Stimulated activated CD4-positive, alpha-beta T cell treated with anti-CD3 and anti-CD28 coated beads, Interleukin-12 subunit alpha, Interleukin-12 subunit beta, amount 100 ng/mL, for 4 hours (primary cell): ENCODE measurements around the gene NUTM1.
"Not testable (repeated sequence)": the region's sequence is repeated elsewhere in the genome, so short reads cannot be mapped to it uniquely, and the experiment has no call there.

Source experiments
- DNase-seq: peaks from one replicate; pipeline ENCODE4 v3.0.0-alpha.2; 2020

The NUTM1 gene

DNA sequence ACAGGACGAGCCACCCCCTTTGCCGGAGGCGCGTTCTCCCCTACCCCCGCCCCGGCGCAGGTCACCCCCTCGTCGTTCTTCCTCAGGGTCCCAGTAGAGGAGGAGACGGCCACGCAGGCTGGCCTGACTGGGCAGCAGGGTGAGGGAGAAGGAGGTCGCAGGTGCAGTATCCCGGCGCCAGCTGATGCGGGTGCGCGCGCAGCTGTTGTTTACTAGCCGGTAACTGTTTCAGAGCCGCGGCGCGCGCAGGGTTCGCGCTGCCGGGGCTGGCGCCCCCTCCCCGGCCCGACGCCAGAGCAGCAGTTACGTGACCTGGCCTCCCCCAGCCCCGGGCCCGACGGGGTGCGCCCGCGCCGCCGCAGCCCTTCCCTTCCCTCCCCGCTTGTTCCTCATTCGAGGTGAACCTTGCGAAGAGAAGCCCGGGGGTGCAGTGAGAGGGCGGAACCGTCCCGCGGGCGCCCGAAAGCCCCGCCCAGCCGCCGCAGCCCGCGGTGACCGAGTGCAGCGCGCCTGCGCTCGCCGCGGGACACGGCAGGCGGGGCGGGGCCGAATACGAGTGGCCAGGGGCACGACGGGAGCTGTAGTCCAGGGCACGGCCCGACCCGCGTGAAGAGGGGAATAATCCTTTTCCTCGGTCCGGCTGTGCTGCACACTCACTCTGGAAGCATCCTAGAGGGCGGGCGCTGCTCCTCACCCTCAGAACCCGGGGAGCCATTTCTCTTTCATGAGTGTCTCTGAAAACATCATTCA, 5.4 kb upstream of the NUTM1 start, which contains the start of gene SLC12A6:
TSS of gene SLC12A6 (minus strand) at position 225 of the 750 bp plus-strand sequence. CDS start 1,101 bp downstream, outside the sequence.
- peak; percentile 90 for DNase-seq

DNA sequence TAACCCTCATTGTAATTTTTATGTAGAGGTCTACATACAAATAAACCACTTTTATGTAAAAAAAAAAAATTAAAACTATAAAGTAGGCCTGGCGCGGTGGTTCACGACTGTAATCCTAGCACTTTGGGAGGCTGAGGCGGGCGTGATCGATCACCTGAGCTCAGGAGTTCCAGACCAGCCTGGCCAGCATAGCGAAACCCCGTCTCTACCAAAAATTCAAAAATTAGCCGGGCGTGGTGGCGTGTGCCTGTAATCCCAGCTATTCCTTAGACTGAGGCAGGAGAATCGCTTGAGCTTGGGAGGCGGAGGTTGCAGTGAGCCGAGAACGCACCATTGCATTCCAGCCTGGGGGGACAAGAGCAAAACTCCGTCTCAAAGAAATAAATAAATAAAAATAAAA, 4.8 kb upstream of the NUTM1 start:
- no peak for DNase-seq

DNA sequence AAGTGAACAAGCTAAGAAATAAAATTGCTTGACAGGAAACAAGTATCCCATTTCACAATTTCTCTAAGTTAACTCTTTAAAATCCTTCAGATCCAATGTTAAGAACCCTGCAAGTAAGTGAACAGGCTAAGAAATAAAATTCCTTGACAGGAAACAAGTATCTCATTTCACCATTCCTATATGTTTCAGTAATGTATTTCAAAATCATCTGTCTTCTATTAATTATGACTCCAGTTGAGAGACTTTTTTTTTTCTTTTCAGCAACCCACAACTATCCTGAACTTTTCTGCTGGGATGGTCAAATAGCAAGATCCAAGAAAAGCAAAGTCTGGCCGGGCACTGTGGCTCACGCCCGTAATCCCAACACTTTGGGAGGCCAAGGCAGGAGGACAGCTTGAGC, 3.2 kb upstream of the NUTM1 start:
- DNase-seq, result no peak

DNA sequence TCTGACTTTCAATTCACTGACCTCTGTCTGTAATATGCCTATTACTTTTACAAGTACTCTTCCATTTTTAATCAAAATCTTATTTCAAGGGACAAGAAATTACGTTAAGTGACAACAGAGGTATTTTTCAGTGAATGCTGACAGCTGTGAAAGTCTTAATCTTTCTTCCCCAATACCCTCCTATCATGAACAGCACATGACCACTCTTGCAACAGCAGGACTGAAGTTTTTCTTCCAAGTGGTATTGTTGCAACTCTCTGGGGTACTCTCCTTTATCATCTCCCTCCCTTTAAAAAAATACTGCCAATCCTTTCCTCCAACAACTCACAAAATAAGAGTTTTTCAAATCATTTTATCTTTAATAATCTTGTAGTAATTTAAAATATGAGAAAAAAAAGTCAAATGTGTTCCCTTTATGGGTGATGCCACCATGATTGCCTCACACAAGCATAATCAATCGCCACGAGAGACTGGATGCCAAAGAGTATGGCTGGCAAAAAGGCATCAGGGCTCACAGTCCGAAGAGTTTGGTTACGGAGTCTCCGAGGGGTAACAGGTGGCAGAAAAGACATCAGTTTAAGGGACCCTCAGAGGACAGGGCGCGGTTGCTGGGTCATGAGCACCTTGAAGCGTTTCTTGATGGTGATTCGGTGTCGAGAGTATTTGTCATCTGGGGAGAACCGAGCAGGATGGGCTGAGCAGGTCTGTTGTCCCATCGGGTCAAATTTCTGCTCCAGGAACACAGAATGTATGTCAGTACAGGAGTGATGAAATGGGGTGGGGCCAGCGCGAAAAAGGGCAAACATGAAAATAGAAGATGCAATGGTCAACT, 1.5 kb upstream of the NUTM1 start:
- DNase-seq, result no peak

DNA sequence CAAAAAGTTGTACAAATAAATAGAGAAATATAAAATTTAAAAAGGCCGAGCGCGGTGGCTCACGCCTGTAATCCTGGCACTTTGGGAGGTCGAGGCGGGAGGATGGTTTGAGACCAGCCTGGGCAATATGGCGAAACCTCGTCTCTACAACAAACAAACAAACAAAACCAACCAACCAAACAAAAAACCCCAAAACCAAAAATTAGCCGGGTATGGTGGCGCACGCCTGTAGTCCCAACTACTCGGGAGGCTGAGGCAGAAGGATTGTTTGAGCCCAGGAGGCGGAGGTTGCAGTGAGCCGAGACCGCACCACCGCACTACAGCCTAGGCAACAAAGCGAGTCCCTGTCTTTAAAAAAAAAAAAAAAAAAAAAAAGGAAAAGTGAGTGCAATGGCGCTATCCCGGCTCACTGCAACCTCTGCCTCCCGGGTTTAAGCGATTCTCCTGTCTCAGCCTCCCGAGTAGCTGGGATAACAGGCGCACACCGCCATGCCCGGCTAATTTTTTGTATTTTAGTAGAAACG, 840 bp upstream of the NUTM1 start:
- not testable (repeated sequence) for DNase-seq

DNA sequence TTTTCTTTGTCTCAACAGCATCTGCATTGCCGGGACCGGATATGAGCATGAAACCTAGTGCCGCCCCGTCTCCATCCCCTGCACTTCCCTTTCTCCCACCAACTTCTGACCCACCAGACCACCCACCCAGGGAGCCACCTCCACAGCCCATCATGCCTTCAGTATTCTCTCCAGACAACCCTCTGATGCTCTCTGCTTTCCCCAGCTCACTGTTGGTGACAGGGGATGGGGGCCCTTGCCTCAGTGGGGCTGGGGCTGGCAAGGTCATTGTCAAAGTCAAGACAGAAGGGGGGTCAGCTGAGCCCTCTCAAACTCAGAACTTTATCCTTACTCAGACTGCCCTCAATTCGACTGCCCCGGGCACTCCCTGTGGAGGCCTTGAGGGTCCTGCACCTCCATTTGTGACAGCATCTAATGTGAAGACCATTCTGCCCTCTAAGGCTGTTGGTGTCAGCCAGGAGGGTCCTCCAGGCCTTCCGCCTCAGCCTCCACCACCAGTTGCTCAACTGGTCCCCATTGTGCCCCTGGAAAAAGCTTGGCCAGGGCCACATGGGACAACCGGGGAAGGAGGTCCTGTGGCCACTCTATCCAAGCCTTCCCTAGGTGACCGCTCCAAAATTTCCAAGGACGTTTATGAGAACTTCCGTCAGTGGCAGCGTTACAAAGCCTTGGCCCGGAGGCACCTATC, 5.0 kb downstream of the NUTM1 start:
- no peak for DNase-seq

DNA sequence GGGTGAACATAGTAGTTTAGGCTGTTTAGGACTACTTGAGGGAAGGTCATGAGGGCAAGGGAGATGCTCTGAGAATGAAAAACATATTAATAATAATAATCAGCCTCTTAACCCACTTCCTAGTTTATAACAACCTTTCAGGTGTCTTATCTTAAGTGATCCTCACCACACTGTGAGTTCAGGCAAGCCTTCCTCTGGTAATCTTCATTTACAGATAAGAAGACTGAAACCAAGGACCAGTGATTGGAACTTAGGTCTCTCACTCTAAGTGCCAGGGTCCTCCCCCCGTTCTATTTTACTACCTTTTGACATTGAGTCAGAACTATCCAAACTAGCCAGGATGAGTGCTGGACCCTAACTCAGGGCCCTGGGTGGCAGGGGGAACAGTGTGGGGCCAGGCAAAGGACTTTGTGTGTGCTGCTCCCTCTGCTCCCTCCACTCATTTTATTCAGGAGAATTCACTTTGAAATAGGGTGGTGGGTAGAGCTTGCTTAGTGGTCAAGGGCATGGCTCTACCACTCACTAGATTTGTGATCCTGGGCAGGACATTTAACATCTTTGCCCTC, 5.7 kb downstream of the NUTM1 start:
- no peak for DNase-seq

DNA sequence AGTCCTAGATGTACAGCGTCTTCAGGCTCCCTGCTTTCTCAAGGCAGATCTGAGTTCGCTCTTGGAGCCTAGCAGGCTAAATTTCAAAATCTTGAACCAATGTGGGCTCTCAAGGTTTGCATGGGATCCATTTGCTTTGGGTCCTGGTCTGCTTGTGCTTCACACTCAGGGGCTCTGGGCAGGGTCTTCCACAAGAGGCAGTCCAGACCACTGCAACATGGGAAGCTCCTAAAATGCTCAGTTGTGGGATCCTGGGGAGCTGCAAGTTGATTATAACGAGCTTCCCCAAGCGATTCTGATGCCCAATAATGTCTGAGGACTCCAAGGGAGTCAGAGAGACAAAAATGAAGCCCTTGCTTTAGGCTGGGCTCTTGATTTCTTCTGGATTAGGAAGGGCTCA, 6.7 kb downstream of the NUTM1 start:
- no peak for DNase-seq

DNA sequence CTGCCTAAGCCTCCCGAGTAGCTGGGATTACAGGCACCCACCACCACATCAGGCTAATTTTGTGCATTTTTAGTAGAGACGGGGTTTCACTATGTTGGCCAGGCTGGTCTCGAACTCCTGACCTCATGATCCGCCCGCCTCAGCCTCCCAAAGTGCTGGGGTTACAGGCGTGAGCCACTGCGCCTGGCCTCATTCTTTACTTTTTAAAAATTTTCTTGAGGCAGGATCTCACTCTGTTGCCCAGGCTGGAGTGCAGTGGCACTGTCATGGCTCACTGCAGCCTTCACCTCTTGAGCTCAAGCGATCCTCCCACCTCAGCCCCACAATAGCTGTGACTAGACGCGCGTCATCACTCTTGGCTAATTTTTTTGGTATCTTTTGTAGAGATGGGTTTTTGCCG, 9.9 kb downstream of the NUTM1 start:
- not testable (repeated sequence) for DNase-seq

DNA sequence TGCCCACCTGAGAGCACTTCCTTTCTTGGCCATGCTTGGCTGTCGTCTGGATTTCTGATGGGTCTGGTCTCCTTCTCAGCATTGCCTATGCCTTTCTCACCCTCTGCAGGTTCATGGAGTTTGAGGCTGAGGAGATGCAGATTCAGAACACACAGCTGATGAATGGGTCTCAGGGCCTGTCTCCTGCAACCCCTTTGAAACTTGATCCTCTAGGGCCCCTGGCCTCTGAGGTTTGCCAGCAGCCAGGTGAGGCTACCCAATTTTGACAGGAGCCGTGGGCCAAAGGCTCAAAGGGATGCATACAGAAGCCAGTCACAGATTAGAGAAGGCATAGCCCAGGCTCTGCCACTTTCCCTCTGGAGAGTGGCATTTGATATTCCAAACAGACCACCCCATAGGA, 10.5 kb downstream of the NUTM1 start:
- DNase-seq, result no peak

DNA sequence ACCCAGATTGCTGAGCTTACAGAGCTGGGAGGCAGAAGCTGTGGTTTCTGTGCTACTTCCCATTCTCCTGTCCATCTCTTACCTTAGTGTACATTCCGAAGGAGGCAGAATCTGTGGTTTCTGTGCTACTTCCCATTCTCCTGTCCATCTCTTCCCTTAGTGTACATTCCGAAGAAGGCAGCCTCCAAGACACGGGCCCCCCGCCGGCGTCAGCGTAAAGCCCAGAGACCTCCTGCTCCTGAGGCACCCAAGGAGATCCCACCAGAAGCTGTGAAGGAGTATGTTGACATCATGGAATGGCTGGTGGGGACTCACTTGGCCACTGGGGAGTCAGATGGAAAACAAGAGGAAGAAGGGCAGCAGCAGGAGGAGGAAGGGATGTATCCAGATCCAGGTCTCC, 11.2 kb downstream of the NUTM1 start:
- DNase-seq, result no peak

DNA sequence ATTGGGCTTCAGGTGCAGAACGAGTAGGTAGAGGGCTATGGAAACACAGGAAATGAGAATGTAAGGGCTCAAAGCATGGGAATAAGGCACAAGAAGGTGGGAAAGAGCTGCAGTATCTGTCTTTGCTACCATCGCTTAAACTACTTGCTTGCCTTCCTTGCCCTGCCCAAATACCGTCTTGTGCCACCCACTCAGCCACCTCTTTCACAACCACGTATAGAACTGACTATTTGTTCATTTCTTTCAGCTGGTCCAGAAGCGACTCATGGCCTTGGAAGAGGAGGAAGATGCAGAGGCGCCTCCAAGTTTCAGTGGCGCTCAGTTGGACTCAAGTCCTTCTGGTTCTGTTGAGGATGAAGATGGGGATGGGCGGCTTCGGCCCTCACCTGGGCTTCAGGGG, 12.1 kb downstream of the NUTM1 start:
- DNase-seq, result no peak

DNA sequence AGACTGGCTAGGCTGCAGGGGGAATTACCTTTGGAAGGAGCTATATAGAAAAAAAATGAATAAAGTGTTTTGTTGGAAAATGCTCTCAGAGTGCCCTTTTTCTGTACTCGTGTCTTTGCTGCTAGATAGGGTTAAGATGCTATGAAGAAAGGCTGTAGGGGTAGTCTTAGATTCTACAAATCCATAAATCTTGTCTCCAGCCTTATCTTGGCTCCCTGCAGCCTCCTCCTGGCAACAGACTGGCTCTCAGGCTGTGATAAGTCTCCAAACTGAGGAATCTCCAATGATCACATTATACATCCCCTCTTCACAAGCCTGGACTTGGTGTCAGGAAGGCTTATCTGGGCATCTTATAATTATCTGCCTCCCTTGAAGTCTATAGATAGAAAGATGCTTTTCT, 14.5 kb downstream of the NUTM1 start:
- DNase-seq, result no peak

DNA sequence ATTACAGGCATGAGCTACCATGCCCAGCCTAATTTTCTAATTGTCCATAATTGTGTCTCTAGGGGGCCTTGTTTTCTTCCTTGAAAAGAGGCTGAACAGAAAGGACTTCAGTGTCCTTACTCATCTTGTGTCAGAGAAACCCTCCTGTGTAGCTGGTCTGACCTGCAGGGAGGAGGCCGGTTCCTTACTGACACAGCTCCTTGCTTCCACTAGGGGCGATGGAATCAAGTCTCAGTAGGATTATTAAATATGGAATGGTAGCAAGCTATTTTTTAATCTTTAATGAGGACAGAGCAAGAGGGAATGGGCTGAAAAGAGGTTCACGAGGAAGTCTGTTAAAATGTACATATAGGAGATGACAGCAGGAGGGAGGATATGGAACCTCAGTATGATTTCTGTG, 15.3 kb downstream of the NUTM1 start:
- DNase-seq, result no peak

DNA sequence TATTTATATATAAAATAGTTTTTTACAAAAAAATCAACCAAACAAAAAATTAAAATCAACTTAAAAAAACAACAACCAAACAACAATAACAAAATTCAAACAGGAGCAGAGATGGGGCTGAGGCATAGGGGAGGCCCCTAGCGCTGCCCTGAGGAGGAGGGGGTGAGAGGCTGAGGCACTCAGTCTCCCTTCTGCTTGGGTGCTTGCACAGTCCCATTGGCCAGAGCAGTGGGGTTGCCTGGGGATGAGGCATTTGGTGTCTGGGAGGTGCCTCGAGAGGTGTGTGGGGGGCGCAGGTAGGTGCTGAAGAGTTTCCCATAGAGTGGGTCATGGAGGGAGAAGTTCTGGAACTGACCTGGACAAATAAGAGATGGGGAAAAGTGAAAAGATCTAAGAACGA, 15.8 kb downstream of the NUTM1 start:
- no peak for DNase-seq

DNA sequence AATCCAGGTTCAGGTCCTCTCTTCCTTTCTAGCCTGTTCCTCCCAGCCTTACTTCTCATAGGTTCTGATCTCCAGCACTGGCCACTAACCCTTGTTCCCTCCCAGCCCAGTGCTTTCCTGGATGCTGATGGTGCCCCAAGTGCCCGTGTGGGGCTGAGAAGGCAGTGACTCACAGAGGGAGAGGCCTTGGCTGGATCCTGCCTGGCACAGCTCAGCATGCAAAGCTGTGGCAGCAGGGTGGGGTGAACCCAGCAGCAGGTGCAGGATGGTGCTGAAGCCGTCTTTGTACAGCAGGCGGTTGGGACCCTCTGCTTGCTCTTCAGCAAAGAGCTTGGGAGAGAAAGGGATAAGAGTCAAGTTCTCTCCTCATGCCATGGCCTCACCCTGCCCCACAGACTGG, 16.3 kb downstream of the NUTM1 start:
- no peak for DNase-seq

DNA sequence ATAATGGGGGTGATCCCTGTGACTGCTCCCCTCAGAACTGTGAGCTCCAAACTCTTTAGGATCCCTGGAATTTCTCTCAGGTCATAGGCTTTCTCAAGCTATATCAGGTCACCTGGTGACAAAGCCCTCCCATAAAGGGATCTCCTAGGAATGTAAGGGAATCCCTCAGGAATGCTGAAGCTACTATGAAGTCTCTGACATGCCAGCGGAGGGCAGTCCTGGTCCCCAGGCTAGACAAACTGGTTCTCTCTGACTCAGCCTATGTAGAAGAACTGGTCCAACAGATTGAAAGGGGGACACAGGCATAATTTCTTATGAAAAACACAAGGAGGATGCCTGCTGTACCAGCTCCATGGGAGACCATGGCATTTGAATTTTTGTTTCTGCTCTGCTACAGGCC, 17.2 kb downstream of the NUTM1 start:
- no peak for DNase-seq

DNA sequence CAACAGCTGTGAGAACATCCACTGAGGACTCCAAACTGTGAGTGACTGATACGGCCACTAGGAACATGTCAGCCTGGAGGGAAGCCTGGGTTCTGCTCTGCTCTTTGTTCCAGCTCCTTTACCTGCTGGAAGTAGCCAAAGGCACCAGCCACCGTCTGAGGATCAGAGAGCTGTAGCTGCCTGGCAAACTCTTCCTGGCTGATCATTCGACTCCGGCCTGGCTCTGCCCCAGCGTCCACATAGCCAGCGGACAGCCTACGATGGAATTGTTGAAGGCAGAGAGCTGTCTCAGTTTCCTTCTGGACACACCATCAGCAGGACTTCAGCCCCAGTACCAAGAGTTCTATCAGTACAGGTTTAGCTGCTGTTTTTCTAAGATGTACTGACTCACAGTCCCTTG, 18.2 kb downstream of the NUTM1 start:
- no peak for DNase-seq

DNA sequence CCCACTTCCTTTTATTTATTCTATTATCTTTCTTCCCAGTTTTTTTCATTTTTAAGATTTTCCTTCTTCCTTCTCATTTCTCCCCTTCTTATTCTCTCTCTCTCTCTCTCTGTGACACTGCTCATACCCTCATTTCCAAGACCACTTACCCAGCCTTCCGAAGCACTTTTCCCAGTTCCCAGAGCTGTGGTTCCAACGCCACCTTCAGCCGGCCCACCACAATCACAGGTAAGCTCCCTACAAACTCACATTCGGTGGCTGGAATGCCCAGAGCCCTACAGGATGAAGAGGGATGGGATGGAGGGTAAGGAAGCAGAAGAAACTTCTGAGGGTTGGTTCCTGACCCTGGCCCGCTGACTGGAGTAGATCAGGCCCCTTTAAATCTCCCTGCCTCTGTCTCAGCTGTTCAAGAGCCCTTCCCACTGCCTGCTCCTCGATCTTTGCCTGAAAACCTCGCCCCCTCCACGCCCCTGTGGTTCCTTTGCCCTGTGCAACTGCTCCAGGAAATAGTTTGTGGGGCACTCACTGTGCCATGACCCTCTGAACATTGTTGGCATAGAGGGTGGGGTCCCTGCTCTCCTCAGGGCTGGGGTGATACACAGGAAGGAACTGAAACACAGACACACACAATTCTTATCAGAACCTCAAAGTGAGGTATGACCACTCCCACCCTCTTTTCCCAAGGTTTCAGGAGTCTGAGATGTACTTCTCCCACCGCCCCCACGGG, 19.1 kb downstream of the NUTM1 start:
- no peak for DNase-seq

DNA sequence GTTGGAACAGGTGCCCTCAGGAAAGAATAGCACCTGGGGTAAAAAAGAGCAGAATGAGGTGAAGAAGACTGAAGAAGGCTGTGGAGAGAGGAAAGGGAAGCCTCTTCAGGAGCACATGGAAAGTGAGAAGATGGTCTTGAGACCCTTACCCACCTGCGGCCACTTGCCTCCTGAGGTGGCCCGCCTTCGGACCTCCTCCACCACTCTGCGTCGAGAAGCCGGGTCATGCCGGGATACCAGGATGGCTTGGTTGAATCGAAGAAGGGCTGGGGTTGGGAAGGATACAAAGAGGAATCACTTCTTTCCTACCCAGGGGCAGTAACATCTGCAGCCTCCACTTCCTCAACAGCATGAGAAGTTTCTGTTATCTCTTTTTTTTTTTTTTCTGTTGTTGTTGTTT, 20.9 kb downstream of the NUTM1 start:
- DNase-seq, result no peak

DNA sequence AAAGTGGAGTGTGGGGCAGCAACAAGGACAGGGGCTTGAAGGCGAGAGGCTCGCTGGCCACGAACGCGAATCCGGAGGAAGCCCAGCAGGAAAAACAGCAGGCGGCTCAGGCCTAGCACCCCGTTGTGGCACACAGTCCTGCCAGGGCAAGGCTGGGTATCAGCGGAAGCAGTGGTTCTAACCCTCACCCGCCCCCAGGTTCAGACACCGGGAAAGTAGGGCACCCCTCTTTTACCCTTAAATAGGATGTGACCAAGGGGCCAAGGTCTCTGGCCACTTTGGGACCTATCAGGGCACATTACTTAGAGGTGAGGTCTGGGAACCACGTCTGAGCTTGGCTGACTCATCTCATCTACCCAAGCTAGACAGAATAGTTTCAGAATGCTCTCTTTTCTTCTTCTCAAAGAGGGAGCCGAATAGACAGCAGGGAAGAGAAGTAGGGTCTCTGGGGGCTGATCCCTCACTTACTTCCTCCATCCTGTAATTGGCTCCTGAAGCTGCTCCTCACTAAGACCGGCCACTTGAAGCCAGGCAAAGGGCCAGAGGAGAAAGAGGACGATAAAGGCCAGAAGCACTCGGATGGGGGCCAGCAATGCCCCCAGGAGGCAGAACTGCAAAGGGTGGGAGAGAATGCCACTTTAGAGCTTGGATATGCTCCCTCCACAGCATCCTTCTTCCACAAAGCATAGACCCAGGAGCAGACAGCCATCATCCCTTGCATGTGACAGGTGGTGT, 22.1 kb downstream of the NUTM1 start:
- no peak for DNase-seq

DNA sequence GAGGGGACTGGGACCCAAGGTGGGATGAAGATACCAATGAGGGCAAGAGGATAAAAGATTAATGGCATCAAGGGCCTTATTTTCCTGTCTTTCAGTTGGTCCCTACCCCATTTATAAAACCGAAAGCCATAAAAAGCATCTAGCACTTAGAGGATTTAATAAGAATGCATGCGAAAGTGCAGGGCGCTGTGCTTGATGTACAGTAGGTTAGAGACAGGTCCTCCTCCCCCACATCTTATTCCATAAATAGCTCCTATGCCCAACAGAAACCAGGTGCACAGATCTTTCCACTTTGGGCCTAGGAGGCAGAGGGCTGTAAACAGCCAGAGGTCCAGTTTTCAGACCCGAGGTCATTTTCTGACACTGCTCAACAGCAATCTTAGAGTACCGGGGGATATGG, 22.7 kb downstream of the NUTM1 start:
- DNase-seq, result no peak
